HUES64 (cell line): ENCODE results near the gene PET117.
"Not testable (repeated sequence)": the region's sequence is repeated elsewhere in the genome, so short reads cannot be mapped to it uniquely, and the experiment has no call there.

Experiments
- H3K27ac ChIP-seq: 2 replicates; pipeline ENCODE4 v1.7.0; 2013; ENCODE audit warnings: low read depth, low read length, inconsistent platforms
- H3K27me3 ChIP-seq: 2 replicates; pipeline ENCODE4 v1.6.1; 2013; ENCODE audit warnings: mild to moderate bottlenecking, low read length; ENCODE audit not compliant: insufficient read depth
- H3K36me3 ChIP-seq: 2 replicates; pipeline ENCODE4 v1.6.1; 2013; ENCODE audit warnings: mild to moderate bottlenecking, low read length; ENCODE audit not compliant: insufficient read depth
- H3K4me1 ChIP-seq: 2 replicates; pipeline ENCODE4 v1.6.1; 2013; ENCODE audit warnings: mild to moderate bottlenecking, low read length, moderate library complexity; ENCODE audit not compliant: insufficient read depth
- H3K4me3 ChIP-seq: 2 replicates; pipeline ENCODE4 v1.5.1; 2013; ENCODE audit warnings: mild to moderate bottlenecking, low read length, moderate library complexity
- H3K9ac ChIP-seq: 2 replicates; pipeline ENCODE4 v1.6.1; 2013; ENCODE audit warnings: mild to moderate bottlenecking, low read depth, low read length
- H3K9me3 ChIP-seq: 2 replicates; pipeline ENCODE4 v1.6.1; 2013; ENCODE audit warnings: low read depth, low read length; ENCODE audit not compliant: insufficient read depth
- WGBS: fragments of 150-250, 120-280 bp; methylation state at CpG from one replicate; pipeline ENCODE4 v1.1.7; 2013; ENCODE audit warnings: missing lambda C conversion rate; 5-methylcytosine and 5-hydroxymethylcytosine counted together

Gene PET117

GRCh38 chr20:18164356-18164755, 26.7 kb downstream of the PET117 start:
- Histone ChIP-seq H3K9me3 (no peaks in the 10 kb centered on the region), H3K36me3 (peaks cover 51% of the 10 kb centered on the region), H3K27me3 (no peaks in the 10 kb centered on the region), H3K27ac (no peak overlapping the region), H3K4me3 (no peak overlapping the region), H3K9ac (no peak overlapping the region), H3K4me1 (peaks cover 29% of the 10 kb centered on the region)
- 83% methylated on average over 2 of the region's 2 CpGs for WGBS

DNA sequence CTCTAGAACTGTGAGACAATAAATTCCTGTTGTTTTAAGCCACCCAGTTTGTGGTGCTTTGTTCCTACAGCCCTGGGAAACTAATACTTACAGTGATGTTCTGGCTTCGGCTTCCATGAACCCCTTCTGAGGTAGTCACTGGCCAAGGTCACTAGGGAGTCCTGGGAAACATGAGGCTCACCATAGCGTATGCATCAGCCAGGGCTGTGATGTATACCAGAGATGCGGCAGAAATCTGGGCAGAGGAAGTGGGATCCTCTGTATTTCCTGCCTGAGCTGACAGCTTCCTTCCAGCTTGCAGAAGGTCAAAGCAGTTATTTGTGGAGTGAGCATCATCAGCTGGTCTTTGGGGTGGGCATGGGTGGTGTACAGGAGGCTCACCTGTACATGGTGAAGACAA, 27.9 kb downstream of the PET117 start:
- H3K27ac ChIP-seq: peak overlapping the region; percentile 43; the same call in 1 of the 2 replicates

DNA sequence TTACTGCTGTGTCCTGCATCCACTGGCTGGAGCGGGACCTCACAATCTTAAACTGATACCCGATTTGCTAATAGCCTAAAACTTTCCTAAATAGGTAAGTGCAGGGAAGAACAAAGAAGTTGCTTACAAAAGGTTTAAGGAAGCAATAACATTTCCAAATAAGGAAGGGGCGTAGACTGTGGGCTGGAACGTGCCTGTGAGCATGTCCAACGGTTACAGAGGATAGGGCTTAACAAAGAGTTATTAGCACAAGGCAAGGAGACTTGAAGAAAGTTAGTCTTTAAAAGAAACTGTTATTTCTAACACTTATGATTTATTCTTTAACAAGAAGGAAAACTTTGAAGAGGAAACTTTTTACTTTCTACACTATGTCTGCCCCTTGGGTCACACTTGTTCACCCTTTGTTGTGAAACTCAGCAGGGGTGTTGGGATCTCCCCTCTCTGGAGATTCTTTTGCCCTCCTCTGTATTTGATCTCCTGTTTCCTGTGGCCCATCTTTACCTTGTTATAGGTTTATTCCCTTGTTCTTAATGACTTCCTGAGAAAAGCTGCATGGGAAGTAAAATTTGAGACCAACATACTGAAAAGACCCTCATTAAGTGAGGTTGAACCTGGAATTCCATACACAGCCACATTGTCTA, 28.7 kb downstream of the PET117 start:
- 66% methylated on average over 5 of the region's 5 CpGs for WGBS
- Histone ChIP-seq H3K27ac (peak overlapping the region; percentile 43; the same call in 1 of the 2 replicates), H3K9ac (peak overlapping the region; percentile 1; the same call in 1 of the 2 replicates), H3K4me3 (no peak overlapping the region), H3K4me1 (peaks cover 29% of the 10 kb centered on the region), H3K36me3 (peaks cover 47% of the 10 kb centered on the region), H3K9me3 (no peaks in the 10 kb centered on the region), H3K27me3 (no peaks in the 10 kb centered on the region)

More for the DNA sequence above, 27.9 kb downstream of the PET117 start:
- no peak overlapping the region for H3K4me3 ChIP-seq
- H3K36me3 ChIP-seq: peaks cover 45% of the 10 kb centered on the region
- 95% methylated on average over 3 of the region's 3 CpGs for WGBS
- no peaks in the 10 kb centered on the region for H3K9me3 ChIP-seq
- H3K4me1 ChIP-seq: peaks cover 29% of the 10 kb centered on the region
- no peak overlapping the region for H3K9ac ChIP-seq
- H3K27me3 ChIP-seq: no peaks in the 10 kb centered on the region

- Histone ChIP-seq H3K9me3 (no peaks in the 10 kb centered on the region), H3K27me3 (no peaks in the 10 kb centered on the region), H3K36me3 (peaks cover 41% of the 10 kb centered on the region), H3K4me1 (peaks cover 29% of the 10 kb centered on the region), H3K27ac (peak overlapping the region; percentile 42), H3K9ac (peak overlapping the region; percentile 1; the same call in 1 of the 2 replicates), H3K4me3 (no peak overlapping the region)
- WGBS: 100% methylated on average over 1 of the region's 1 CpG
These were observed 29.3 kb downstream of the PET117 start for GRCh38 chr20:18166950-18167349.

DNA sequence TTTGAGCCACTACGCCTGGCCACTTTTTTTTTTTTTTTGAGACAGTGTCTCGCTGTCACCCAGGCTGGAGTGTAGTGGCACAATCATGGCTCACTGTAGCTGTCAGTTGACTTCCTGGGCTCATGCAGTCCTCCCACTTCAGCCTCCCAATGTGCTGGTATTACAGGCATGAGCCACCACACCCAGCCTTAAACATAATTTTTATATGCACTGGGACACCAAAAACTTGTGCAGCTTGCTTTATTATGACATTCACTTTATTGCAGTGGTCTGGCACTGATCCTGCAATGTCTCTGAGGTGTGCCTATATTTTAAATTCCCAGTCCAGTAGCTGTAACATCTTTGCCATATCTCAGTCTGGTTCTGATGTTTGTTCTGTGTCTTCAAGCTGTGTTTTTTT, 34.7 kb downstream of the PET117 start:
- H3K27ac ChIP-seq: no peak overlapping the region
- H3K27me3 ChIP-seq: no peaks in the 10 kb centered on the region
- no peak overlapping the region for H3K9ac ChIP-seq
- no peaks in the 10 kb centered on the region for H3K9me3 ChIP-seq
- 91% methylated on average over 2 of the region's 2 CpGs for WGBS
- no peak overlapping the region for H3K4me3 ChIP-seq
- H3K4me1 ChIP-seq: peaks cover under 1% of the 10 kb centered on the region; the same call in 1 of the 2 replicates
- peaks cover 18% of the 10 kb centered on the region for H3K36me3 ChIP-seq

DNA sequence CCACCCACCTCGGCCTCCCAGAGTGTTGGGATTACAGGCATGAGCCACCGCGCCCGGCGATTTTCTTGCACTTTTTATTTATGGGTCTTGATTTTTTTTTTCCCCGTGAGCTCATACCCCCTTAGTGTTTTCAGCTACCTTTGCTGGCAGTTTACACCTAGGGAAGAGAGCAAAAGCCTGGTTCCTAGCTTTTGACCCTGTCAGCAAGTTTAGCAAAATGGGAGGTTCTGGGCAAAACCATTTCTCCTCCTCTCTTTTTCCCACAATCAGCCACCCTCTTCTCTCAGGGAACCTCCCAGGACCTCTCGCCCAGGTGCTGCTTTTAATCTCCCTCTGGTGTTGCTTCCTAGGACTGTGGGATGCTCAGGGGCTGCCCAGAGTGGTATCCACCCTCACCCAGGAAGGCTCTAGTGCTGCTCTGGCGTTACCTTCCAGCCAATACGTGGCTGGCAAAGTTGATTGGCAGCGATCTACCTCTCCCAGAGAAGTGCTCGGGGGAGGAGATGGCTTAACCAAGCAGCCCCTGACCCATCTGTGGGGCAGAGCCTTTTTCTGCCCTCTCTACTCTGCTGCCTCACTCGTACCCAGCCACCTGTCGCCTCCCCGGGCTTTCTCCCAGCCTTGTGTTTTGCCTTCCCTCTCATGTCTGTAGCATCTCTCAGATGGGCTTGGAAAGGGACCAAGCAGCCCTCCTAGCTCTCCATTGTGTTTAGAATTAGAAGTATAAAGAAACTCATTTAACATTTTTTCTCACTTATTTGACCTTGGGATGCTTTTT, 37.4 kb downstream of the PET117 start:
- peaks cover 9% of the 10 kb centered on the region for H3K36me3 ChIP-seq
- no peak overlapping the region for H3K9ac ChIP-seq
- H3K4me1 ChIP-seq: no peaks in the 10 kb centered on the region
- no peak overlapping the region for H3K27ac ChIP-seq
- no peaks in the 10 kb centered on the region for H3K27me3 ChIP-seq
- H3K9me3 ChIP-seq: no peaks in the 10 kb centered on the region
- H3K4me3 ChIP-seq: no peak overlapping the region
- 96% methylated on average over 14 of the region's 14 CpGs for WGBS

- Histone ChIP-seq H3K27ac (no peak overlapping the region), H3K36me3 (peaks cover 11% of the 10 kb centered on the region), H3K27me3 (no peaks in the 10 kb centered on the region), H3K4me1 (no peaks in the 10 kb centered on the region), H3K9me3 (peaks cover 7% of the 10 kb centered on the region; the same call in 1 of the 2 replicates), H3K9ac (no peak overlapping the region), H3K4me3 (no peak overlapping the region)
- WGBS: 82% methylated on average over 8 of the region's 8 CpGs
These were observed 38.7 kb downstream of the PET117 start for GRCh38 chr20:18176318-18176785.

DNA sequence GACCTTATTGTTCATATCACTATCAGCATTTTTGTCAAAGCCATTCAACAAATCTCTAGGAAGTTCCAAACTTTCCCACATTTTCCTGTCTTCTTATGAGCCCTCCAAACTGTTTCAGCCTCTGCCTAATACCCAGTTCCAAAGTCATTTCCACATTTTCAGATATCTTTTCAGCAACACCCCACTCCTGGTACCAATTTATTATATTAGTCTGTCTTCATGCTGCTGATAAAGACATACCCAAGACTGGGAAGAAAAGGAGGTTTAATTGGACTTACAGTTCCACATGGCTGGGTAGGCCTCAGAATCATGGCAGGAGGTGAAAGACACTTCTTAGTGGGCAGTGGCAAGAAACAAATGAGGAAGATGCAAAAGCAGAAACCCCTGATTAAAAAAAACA, 42.7 kb downstream of the PET117 start:
- H3K4me1 ChIP-seq, H3K27ac ChIP-seq, H3K27me3 ChIP-seq, H3K9ac ChIP-seq, H3K4me3 ChIP-seq, H3K9me3 ChIP-seq: not testable (repeated sequence)
- H3K36me3 ChIP-seq: peaks cover 47% of the 10 kb centered on the region

DNA sequence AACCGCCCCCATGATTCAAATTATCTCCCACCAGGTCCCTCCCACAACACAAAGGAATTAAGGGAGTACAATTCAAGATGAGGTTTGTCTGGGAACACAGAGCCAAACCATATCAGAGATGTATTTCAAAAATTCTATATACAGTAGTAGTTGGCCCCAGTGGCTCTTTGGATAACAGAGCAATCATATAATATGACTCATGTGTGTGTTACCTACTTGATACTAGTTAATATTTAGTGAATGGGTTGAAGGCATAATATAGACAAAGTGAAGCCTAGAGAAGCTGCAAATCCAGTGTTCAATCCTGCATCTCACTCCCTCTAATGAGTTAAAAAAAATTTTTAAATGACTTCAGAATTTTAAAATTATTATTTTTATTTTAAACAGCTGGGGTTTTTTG, 43.2 kb downstream of the PET117 start:
- Histone ChIP-seq H3K27me3 (no peaks in the 10 kb centered on the region), H3K4me3 (no peak overlapping the region), H3K4me1 (no peaks in the 10 kb centered on the region), H3K27ac (no peak overlapping the region), H3K9ac (no peak overlapping the region), H3K36me3 (peaks cover 52% of the 10 kb centered on the region), H3K9me3 (peaks cover 7% of the 10 kb centered on the region; the same call in 1 of the 2 replicates)
- WGBS: no CpG with 5 or more reads among the region's 1 CpG

DNA sequence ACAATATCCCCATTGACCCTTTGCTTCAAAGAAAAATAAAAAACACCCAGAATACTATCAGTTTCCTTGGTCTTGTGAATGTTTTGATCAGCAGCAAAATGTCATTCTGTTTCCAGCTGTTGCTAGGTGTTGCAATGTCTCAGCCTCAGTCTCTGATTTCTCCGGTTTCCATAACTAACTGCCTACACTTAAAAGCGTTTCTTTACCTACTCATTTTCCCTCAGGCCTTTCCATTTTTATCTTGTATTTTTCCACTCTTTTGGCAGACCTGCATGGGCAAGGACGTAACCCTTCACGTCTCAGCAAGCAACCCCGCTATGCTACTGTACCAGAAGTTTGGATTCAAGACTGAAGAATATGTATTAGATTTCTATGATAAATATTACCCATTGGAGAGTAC, 49.4 kb downstream of the PET117 start:
- WGBS: 93% methylated on average over 5 of the region's 5 CpGs
- no peaks in the 10 kb centered on the region for H3K4me1 ChIP-seq
- H3K36me3 ChIP-seq: peaks cover 67% of the 10 kb centered on the region
- no peak overlapping the region for H3K27ac ChIP-seq
- H3K9ac ChIP-seq: no peak overlapping the region
- H3K4me3 ChIP-seq: no peak overlapping the region
- no peaks in the 10 kb centered on the region for H3K9me3 ChIP-seq
- no peaks in the 10 kb centered on the region for H3K27me3 ChIP-seq

- 85% methylated on average over 3 of the region's 3 CpGs for WGBS
- no peak overlapping the region for H3K9ac ChIP-seq
- H3K4me1 ChIP-seq: no peaks in the 10 kb centered on the region
- no peak overlapping the region for H3K4me3 ChIP-seq
- peaks cover 55% of the 10 kb centered on the region for H3K36me3 ChIP-seq
- no peaks in the 10 kb centered on the region for H3K9me3 ChIP-seq
- no peaks in the 10 kb centered on the region for H3K27me3 ChIP-seq
- H3K27ac ChIP-seq: no peak overlapping the region
These were observed 50.8 kb downstream of the PET117 start for GRCh38 chr20:18188434-18188833.
